Astrocyte (in vitro differentiated cells and primary cell): ENCODE results near the gene CLCN4.

Experiments used
- CTCF ChIP-seq: IDR thresholded peaks from 2 replicates; pipeline ENCODE4 v1.5.1; 2011; ENCODE audit warnings: low read depth, mild to moderate bottlenecking, inconsistent platforms, low read length, moderate library complexity; ENCODE audit not compliant: insufficient read depth
- EZH2 ChIP-seq: IDR thresholded peaks from 2 replicates; pipeline ENCODE4 v1.6.1; 2012; ENCODE audit warnings: mild to moderate bottlenecking, low read length, inconsistent platforms; ENCODE audit not compliant: insufficient read depth

GRCh38 chrX:10203617-10204016 is 46.8 kb downstream of the CLCN4 start:
- TF ChIP-seq CTCF (no peak), EZH2 (no peak)
